DOHH2 (cell line): ENCODE results near the gene ESPN.

Source experiments
- H3F3A ChIP-seq: fragments of 200-600 bp; sonication (generic), shearing (Covaris generic); 2 replicates; pipeline ENCODE4 v1.6.0; 2016; ENCODE audit warnings: antibody characterized with exemption, mild to moderate bottlenecking; ENCODE audit not compliant: control insufficient read depth, insufficient read depth
- H3K27ac ChIP-seq: fragments of 200-600 bp; sonication (generic); 2 replicates; pipeline ENCODE4 v1.5.1; 2014; ENCODE audit warnings: low read depth, mild to moderate bottlenecking, low read length, moderate library complexity
- H3K27me3 ChIP-seq: fragments of 200-600 bp; sonication (generic); 2 replicates; pipeline ENCODE4 v1.6.1; 2014; ENCODE audit warnings: mild to moderate bottlenecking, low read length, mixed read lengths; ENCODE audit not compliant: control insufficient read depth
- H3K36me3 ChIP-seq: fragments of 200-600 bp; sonication (generic); 2 replicates; pipeline ENCODE4 v1.6.1; 2014; ENCODE audit warnings: mild to moderate bottlenecking, low read length, moderate library complexity, mixed read lengths; ENCODE audit not compliant: control insufficient read depth
- H3K4me1 ChIP-seq: fragments of 200-600 bp; sonication (generic); 2 replicates; pipeline ENCODE4 v1.6.1; 2014; ENCODE audit warnings: mild to moderate bottlenecking, low read length, mixed read lengths; ENCODE audit not compliant: control insufficient read depth
- H3K4me2 ChIP-seq: fragments of 200-600 bp; sonication (generic); 2 replicates; pipeline ENCODE4 v1.6.0; 2014; ENCODE audit warnings: mild to moderate bottlenecking, low read length, moderate library complexity
- H3K4me3 ChIP-seq: fragments of 200-600 bp; sonication (generic); 2 replicates; pipeline ENCODE4 v1.5.1; 2014; ENCODE audit warnings: mild to moderate bottlenecking, low read length, mixed read lengths
- H3K79me2 ChIP-seq: fragments of 200-600 bp; sonication (generic); 2 replicates; pipeline ENCODE4 v1.6.1; 2014; ENCODE audit warnings: mild to moderate bottlenecking, low read length, mixed read lengths; ENCODE audit not compliant: control insufficient read depth
- H3K9me2 ChIP-seq: fragments of 200-600 bp; sonication (generic); replicated peaks from 2 replicates; pipeline ENCODE4 v1.6.1; 2014; ENCODE audit warnings: mild to moderate bottlenecking, low read length, mixed read lengths; ENCODE audit not compliant: control insufficient read depth
- H3K9me3 ChIP-seq: fragments of 200-600 bp; sonication (generic); 2 replicates; pipeline ENCODE4 v1.6.1; 2014; ENCODE audit warnings: antibody characterized with exemption, low read length, mixed read lengths; ENCODE audit not compliant: control insufficient read depth, insufficient read depth
- H4K20me1 ChIP-seq: fragments of 200-600 bp; sonication (generic); 2 replicates; pipeline ENCODE4 v1.6.0; 2014; ENCODE audit warnings: low read depth, mild to moderate bottlenecking, antibody characterized with exemption, low read length, moderate library complexity; ENCODE audit not compliant: control insufficient read depth, insufficient read depth
- EZH2phosphoT487 ChIP-seq: fragments of 200-600 bp; sonication (generic); IDR thresholded peaks from 2 replicates; pipeline ENCODE4 v1.6.1; 2017; ENCODE audit warnings: borderline replicate concordance, mild to moderate bottlenecking, antibody characterized with exemption, low read length, moderate library complexity, mixed read lengths
- TF ChIP-seq, protein P1 (sequence below): fragments of 200-600 bp; sonication (generic); IDR thresholded peaks from one replicate; pipeline ENCODE4 v1.5.1; 2014; ENCODE audit warnings: antibody characterized with exemption, mild to moderate bottlenecking, low read depth, low read length; ENCODE audit not compliant: poor library complexity, severe bottlenecking

ESPN gene

DNA sequence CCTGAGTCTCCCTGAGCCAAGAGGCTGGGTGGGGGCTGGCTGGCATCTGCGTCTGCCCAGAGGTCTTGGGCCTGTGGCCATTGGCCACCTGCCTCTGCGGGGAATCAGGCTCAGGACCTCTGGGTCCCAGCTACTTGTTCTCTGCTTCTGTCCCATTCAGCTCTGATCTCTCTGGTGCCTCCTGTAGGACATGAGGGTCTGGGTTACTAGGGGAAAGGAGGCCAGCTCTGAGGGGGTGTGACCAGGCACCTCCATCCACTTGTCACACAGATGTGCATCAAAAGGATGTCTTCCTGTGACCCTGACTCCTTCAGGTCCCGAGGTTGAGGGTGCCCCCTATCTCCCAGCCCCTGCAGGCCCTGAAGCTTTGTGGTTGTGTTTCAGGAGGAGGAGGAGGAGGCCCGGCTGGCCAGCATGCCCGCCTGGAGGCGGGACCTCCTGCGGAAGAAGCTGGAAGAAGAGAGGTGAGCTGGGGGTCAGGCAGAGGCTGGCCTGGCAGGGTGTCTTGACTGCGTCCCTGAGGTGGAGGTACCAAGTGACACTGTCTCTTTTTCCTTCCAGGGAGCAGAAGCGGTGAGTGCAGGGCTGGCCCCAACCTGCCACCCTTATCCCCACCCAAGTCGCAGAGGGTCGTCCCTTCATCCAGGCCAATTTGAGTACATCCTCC is 32.4 kb downstream of the ESPN start:
- no peaks in the 10 kb centered on the region for H3K79me2 ChIP-seq
- no peak overlapping the region for H3K27ac ChIP-seq
- H3K4me1 ChIP-seq = no peaks in the 10 kb centered on the region
- no peak overlapping the region for H3K4me3 ChIP-seq
- H3K4me2 ChIP-seq = no peak overlapping the region
- H4K20me1 ChIP-seq = no peaks in the 10 kb centered on the region
- H3K9me3 ChIP-seq = no peaks in the 10 kb centered on the region
- no peaks in the 10 kb centered on the region for H3F3A ChIP-seq
- no peaks in the 10 kb centered on the region for H3K9me2 ChIP-seq
- H3K36me3 ChIP-seq = no peaks in the 10 kb centered on the region
- H3K27me3 ChIP-seq = peaks cover 4% of the 10 kb centered on the region; the same call in 1 of the 2 replicates
- TF ChIP-seq EZH2phosphoT487 = no peak
- TF ChIP-seq, protein P1, sequence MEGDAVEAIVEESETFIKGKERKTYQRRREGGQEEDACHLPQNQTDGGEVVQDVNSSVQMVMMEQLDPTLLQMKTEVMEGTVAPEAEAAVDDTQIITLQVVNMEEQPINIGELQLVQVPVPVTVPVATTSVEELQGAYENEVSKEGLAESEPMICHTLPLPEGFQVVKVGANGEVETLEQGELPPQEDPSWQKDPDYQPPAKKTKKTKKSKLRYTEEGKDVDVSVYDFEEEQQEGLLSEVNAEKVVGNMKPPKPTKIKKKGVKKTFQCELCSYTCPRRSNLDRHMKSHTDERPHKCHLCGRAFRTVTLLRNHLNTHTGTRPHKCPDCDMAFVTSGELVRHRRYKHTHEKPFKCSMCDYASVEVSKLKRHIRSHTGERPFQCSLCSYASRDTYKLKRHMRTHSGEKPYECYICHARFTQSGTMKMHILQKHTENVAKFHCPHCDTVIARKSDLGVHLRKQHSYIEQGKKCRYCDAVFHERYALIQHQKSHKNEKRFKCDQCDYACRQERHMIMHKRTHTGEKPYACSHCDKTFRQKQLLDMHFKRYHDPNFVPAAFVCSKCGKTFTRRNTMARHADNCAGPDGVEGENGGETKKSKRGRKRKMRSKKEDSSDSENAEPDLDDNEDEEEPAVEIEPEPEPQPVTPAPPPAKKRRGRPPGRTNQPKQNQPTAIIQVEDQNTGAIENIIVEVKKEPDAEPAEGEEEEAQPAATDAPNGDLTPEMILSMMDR = no peak

- H3K4me1 ChIP-seq = no peaks in the 10 kb centered on the region
- H3K4me3 ChIP-seq = no peak overlapping the region
- H4K20me1 ChIP-seq = no peaks in the 10 kb centered on the region
- no peak overlapping the region for H3K27ac ChIP-seq
- no peaks in the 10 kb centered on the region for H3K9me3 ChIP-seq
- no peaks in the 10 kb centered on the region for H3K36me3 ChIP-seq
- no peaks in the 10 kb centered on the region for H3F3A ChIP-seq
- no peak overlapping the region for H3K4me2 ChIP-seq
- peaks cover 4% of the 10 kb centered on the region; the same call in 1 of the 2 replicates for H3K27me3 ChIP-seq
- TF ChIP-seq EZH2phosphoT487 = no peak
- TF ChIP-seq, protein P1 = no peak
- no peaks in the 10 kb centered on the region for H3K9me2 ChIP-seq
- no peaks in the 10 kb centered on the region for H3K79me2 ChIP-seq
These were observed 35.3 kb downstream of the ESPN start for GRCh38 chr1:6459850-6460265.

DNA sequence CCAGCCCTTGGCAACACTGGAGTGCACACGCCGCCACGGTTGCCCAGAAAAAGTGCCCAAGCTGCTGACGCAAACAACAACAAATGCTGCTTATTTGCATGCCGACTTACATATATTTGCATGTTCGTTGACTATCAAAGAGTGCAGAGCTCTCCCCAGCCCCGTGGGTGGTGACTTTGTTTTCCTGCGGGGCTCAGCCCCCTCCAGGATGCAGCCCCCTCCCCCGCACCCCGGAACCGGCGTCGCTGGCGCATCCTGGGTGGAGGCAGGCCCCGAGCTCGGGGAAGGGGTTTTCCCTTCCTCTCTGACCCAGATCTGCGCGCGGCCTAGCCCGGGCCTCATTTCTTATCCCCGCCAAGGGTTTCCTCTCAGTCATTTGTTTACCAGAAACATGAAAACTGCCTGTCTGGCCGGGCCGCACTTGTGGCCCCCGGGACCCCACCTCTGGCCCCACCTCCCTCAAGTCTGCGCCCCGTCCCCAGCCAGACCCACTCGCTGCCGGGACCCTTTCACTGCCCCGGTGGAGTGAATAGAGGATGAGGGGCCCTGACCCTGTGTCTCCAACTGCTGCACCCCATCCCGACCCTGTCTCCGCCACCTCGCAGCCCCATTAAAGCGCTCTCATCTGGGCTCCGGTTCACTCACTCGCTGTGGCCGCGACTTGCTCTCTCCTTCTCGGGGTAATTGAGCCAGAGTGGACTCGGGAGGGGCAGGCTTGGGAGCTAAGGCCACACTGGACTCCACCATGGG is 35.9 kb downstream of the ESPN start:
- no peaks in the 10 kb centered on the region for H4K20me1 ChIP-seq
- no peaks in the 10 kb centered on the region for H3K9me2 ChIP-seq
- peaks cover 4% of the 10 kb centered on the region; the same call in 1 of the 2 replicates for H3K27me3 ChIP-seq
- no peaks in the 10 kb centered on the region for H3K79me2 ChIP-seq
- H3K4me2 ChIP-seq = no peak overlapping the region
- H3K4me3 ChIP-seq = no peak overlapping the region
- H3K9me3 ChIP-seq = no peaks in the 10 kb centered on the region
- no peaks in the 10 kb centered on the region for H3F3A ChIP-seq
- H3K36me3 ChIP-seq = no peaks in the 10 kb centered on the region
- no peaks in the 10 kb centered on the region for H3K4me1 ChIP-seq
- no peak overlapping the region for H3K27ac ChIP-seq
- TF ChIP-seq, protein P1 = no peak
